Mucosa of descending colon (tissue), 3 donors: ENCODE data around the gene ANAPC1. TPM values are rescaled to one million over a fixed set of nuclear protein-coding genes. Genes with fewer than 3 reads are reported as not detected.
"Not testable (repeated sequence)": the region's sequence is repeated elsewhere in the genome, so short reads cannot be mapped to it uniquely, and the experiment has no call there.

ENCODE experiments used
- ATAC-seq: fragments of 200-7000 bp; cut with Tn5 transposase; one replicate; pipeline ENCODE4 v1.9.1; 2020; ENCODE audit warnings: mild to moderate bottlenecking, moderate library complexity
- DNase-seq, 3 donors: peaks; one replicate each; pipeline ENCODE4 v3.0.0-alpha.2; 2020
- H3K36me3 ChIP-seq: fragments of 200-600 bp; one replicate; pipeline ENCODE4 v1.8.0; 2021; ENCODE audit warnings: low read depth, mild to moderate bottlenecking
- H3K4me1 ChIP-seq: fragments of 200-600 bp; one replicate; pipeline ENCODE4 v1.8.0; 2021; ENCODE audit warnings: low read depth, mild to moderate bottlenecking
- H3K4me3 ChIP-seq: fragments of 200-600 bp; one replicate; pipeline ENCODE4 v1.8.0; 2021; ENCODE audit warnings: mild to moderate bottlenecking
- H3K9me3 ChIP-seq: fragments of 200-600 bp; one replicate; pipeline ENCODE4 v1.8.0; 2021; ENCODE audit warnings: mild to moderate bottlenecking
- intact Hi-C, 2 donors: fragments of 100-400 bp; cut with DNase I in 1 of 2; cut with micrococcal nuclease in 1 of 2; formaldehyde crosslinking; loops; one replicate each; pipeline versions ENCODE4 v1.11.0 to v1.11.1; 2022; cut with DNase I, micrococcal nuclease
- total RNA-seq, 3 donors: library from RNA; stranded (reverse); fragmentation: NEBNext Ultra II Directional in 2 of 3; extraction: Animal tissue kit (Norgen Biotek cat#: 25700) in 2 of 3; gene quantifications; one replicate each; pipeline versions ENCODE4 v1.2.1 to v1.2.4, GENCODE V29; 2021 to 2023
- TF ChIP-seq, protein P1 (sequence below): fragments of 200-600 bp; IDR thresholded peaks from one replicate; pipeline ENCODE4 v1.8.0; 2022; ENCODE audit warnings: antibody characterized with exemption, mild to moderate bottlenecking
- donor health status: DM: no; HTN: no; CAD: no; lungs with moderate emphysema.
- donor health status: DM: no; HTN: no; CAD: no.
- donor health status: DM: no; HTN: yes; CAD: no.

ANAPC1 gene
- total RNA-seq, 3 donors from 2014 or later: 29.4 to 40.9 (median 34.6) TPM

GRCh38 chr2:111909079-111909478, 25.1 kb upstream of the ANAPC1 start:
- Histone ChIP-seq H3K9me3 (no peaks in the 10 kb centered on the region), H3K4me3 (no peak overlapping the region), H3K4me1 (peaks cover 14% of the 10 kb centered on the region), H3K36me3 (no peaks in the 10 kb centered on the region)
- DNase-seq: no peak
- intact Hi-C loops: no loop called here
- no peak for ATAC-seq
- TF ChIP-seq, protein P1, sequence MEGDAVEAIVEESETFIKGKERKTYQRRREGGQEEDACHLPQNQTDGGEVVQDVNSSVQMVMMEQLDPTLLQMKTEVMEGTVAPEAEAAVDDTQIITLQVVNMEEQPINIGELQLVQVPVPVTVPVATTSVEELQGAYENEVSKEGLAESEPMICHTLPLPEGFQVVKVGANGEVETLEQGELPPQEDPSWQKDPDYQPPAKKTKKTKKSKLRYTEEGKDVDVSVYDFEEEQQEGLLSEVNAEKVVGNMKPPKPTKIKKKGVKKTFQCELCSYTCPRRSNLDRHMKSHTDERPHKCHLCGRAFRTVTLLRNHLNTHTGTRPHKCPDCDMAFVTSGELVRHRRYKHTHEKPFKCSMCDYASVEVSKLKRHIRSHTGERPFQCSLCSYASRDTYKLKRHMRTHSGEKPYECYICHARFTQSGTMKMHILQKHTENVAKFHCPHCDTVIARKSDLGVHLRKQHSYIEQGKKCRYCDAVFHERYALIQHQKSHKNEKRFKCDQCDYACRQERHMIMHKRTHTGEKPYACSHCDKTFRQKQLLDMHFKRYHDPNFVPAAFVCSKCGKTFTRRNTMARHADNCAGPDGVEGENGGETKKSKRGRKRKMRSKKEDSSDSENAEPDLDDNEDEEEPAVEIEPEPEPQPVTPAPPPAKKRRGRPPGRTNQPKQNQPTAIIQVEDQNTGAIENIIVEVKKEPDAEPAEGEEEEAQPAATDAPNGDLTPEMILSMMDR: no peak

DNA sequence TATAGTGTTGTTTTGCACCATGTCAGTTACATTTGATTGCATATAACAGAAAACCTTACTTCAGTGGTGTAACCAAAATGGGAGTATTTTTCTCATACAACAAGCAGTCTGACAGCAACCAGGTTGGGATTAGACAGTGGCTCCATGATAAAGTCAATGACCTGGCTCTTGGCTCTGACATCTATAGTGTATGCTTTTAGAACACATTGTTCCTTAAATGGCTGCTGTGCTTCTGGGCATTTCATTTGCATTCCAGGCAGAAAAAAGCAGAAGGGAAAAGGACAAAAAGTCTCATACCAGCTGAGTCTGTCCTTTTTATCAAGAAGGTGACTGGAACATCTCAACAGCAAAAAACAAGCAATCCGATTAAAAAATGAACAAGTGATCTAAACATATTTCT, 24.6 kb upstream of the ANAPC1 start:
- Histone ChIP-seq H3K4me3 (no peak overlapping the region), H3K9me3 (no peaks in the 10 kb centered on the region), H3K36me3 (no peaks in the 10 kb centered on the region), H3K4me1 (peaks cover 16% of the 10 kb centered on the region)
- no peak for ATAC-seq
- intact Hi-C loops: no loop called here
- TF ChIP-seq, protein P1: no peak
- no peak for DNase-seq

DNA sequence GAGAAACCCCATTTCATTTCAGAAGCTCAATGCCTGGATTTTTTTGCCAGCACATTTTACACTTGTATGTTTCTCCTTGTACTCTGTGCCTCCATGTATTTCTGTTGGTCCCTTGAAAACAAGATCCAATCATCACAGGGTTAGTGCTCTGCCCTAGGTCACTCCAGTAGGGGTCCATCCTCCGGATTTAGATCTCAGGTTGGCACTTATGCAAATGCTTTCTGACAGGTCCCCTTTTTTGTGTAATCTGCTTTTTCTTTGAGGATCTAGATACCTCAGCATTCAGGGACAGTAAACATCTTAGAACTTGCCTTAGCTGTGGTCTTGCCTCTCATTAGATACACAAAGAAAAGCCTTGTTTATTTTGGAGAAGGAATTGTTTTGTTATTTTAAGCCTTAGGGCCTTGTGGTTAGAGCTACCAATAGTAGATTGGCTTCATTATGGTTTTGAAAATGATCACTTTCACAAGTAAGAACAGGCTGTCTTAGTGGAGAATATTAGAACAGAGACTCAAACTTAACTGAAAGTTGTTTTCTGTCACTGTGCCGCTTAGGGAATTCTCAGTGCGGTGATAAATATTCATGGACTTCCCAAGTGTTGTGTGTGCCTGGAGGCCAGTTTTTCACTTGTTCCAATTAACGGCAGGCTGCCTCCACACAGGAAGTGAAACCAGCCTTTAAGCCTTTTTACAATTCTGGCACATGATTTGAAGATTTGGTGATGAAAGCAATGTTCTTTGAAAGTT, 22.2 kb upstream of the ANAPC1 start:
- Histone ChIP-seq H3K4me1 (peaks cover 13% of the 10 kb centered on the region), H3K4me3 (no peak overlapping the region), H3K9me3 (no peaks in the 10 kb centered on the region), H3K36me3 (no peaks in the 10 kb centered on the region)
- ATAC-seq: peak; percentile 38
- no peak for DNase-seq
- TF ChIP-seq, protein P1: no peak
- intact Hi-C loops: no loop called here

DNA sequence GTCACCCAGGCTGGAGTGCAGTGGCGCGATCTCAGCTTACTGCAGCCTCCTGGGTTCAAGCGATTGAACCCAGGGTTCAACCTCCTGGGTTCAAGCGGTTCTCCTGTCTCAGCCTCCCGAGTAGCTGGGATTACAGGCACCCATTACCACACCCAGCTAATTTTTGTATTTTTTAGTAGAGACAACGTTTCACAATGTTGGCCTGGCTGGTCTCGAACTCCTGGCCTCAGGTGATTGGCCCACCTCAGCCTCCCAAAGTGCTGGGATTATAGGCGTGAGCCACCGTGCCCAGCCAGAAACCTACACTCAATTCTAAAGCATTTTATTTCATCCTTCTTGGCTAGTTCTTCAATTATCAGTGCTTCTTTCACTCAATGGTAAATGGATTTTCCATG, 21.5 kb upstream of the ANAPC1 start:
- H3K36me3 ChIP-seq, DNase-seq, H3K9me3 ChIP-seq, H3K4me3 ChIP-seq, intact Hi-C loops, ATAC-seq: not testable (repeated sequence)
- H3K4me1 ChIP-seq: peaks cover 11% of the 10 kb centered on the region

- intact Hi-C loops: no loop called here
- H3K4me3 ChIP-seq: no peak overlapping the region
- no peak for ATAC-seq
These were observed 20.9 kb upstream of the ANAPC1 start for GRCh38 chr2:111904726-111905474.

More at GRCh38 chr2:111904726-111905474, 20.9 kb upstream of the ANAPC1 start:
- TF ChIP-seq, protein P1: no peak
- peaks cover 12% of the 10 kb centered on the region for H3K4me1 ChIP-seq
- DNase-seq: no peak
- H3K9me3 ChIP-seq: no peaks in the 10 kb centered on the region
- no peaks in the 10 kb centered on the region for H3K36me3 ChIP-seq
